Esophagus muscularis mucosa (tissue), 4 donors: ENCODE measurements around the gene NCK1. TPM values are rescaled to one million over a fixed set of nuclear protein-coding genes. Genes with fewer than 3 reads are reported as not detected.

ENCODE experiments used
- DNase-seq: peaks from one replicate; pipeline ENCODE4 v3.0.0-alpha.2; 2017; ENCODE audit errors: extremely low spot score
- H3K27ac ChIP-seq, 4 donors: fragments of 200-600 bp; sonication (generic); replicated peaks in 1 of 4; 1 replicate in 3 of 4; 2 replicates in 1 of 4; pipeline ENCODE4 v1.5.1; 2016 to 2019; ENCODE audit warnings: mild to moderate bottlenecking in 1 of 4
- H3K27me3 ChIP-seq, 4 donors: fragments of 200-600 bp; sonication (generic); one replicate each; pipeline versions ENCODE4 v1.5.1 to v1.6.0; 2016 to 2019
- H3K36me3 ChIP-seq, 4 donors: fragments of 200-600 bp; sonication (generic); one replicate each; pipeline ENCODE4 v1.5.1; 2016 to 2019
- H3K4me1 ChIP-seq, 4 donors: fragments of 200-600 bp; sonication (generic); one replicate each; pipeline ENCODE4 v1.5.1; 2016 to 2019
- H3K4me3 ChIP-seq, 4 donors: fragments of 200-600 bp; sonication (generic); 1 replicate in 2 of 4; 2 replicates in 2 of 4; pipeline ENCODE4 v1.5.1; 2016 to 2019; ENCODE audit warnings: mild to moderate bottlenecking in 4 of 4, moderate library complexity in 1 of 4
- H3K9me3 ChIP-seq, 4 donors: fragments of 200-600 bp; sonication (generic); 1 replicate in 3 of 4; 2 replicates in 1 of 4; pipeline ENCODE4 v1.5.1; 2016 to 2019
- CTCF ChIP-seq, 3 experiments: fragments of 200-600 bp in 2 of 3; fragments of 450-650 bp in 1 of 3; sonication (generic) in 2 of 3; IDR thresholded peaks; one replicate each; pipeline ENCODE4 v1.5.1; 2017 to 2019; ENCODE audit warnings: antibody characterized with exemption in 3 of 3, mild to moderate bottlenecking in 2 of 3, moderate library complexity in 1 of 3
- EP300 ChIP-seq: sonication (generic); formaldehyde crosslinking; IDR thresholded peaks from one replicate; pipeline ENCODE4 v1.6.1; 2017; ENCODE audit warnings: antibody characterized with exemption
- POLR2A ChIP-seq: fragments of 450-650 bp; IDR thresholded peaks from one replicate; pipeline ENCODE4 v1.6.1; 2017; ENCODE audit warnings: antibody characterized with exemption, moderate library complexity, mild to moderate bottlenecking, low read depth
- POLR2AphosphoS5 ChIP-seq, 2 donors: sonication (generic); formaldehyde crosslinking; IDR thresholded peaks; one replicate each; pipeline ENCODE4 v1.6.1; 2017; ENCODE audit warnings: antibody characterized with exemption in 2 of 2
- WGBS: methylation state at CpG from one replicate; pipeline ENCODE4 v1.1.5; 2018; 5-methylcytosine and 5-hydroxymethylcytosine counted together
- intact Hi-C: fragments of 100-400 bp; cut with DNase I; formaldehyde crosslinking; loops from one replicate; pipeline ENCODE4 v1.15.1; 2023
- total RNA-seq, 4 donors: library from RNA; depleted of rRNA; stranded (reverse); fragments of >200 nt; gene quantifications; one replicate each; pipeline versions ENCODE4 v1.1.0 to v1.2.1, GENCODE V29; 2016

The NCK1 gene
- total RNA-seq, 4 donors from 2014 or later: 28.9 to 54.0 (median 37.0) TPM

- intact Hi-C loops: no loop called here
- Histone ChIP-seq H3K9me3 (peaks cover 0 to 15% (median 11%) of the 10 kb centered on the region in 4 donors), H3K36me3 (no peaks in the 10 kb centered on the region), H3K4me1 (peaks cover 22 to 42% (median 35%) of the 10 kb centered on the region in 4 donors), H3K27ac (no peak overlapping the region), H3K27me3 (no peaks in the 10 kb centered on the region), H3K4me3 (no peak overlapping the region)
- WGBS: 89% methylated on average over 1 of the region's 1 CpG
- no peak for DNase-seq
- no peak for TF ChIP-seq CTCF (IDR thresholded peaks at IDR 0.05)
- no peak for TF ChIP-seq POLR2AphosphoS5 (IDR thresholded peaks at IDR 0.05)
- TF ChIP-seq EP300: no peak
- no peak for TF ChIP-seq POLR2A
These were observed 43.5 kb downstream of the NCK1 start for GRCh38 chr3:136905549-136905948.

DNA sequence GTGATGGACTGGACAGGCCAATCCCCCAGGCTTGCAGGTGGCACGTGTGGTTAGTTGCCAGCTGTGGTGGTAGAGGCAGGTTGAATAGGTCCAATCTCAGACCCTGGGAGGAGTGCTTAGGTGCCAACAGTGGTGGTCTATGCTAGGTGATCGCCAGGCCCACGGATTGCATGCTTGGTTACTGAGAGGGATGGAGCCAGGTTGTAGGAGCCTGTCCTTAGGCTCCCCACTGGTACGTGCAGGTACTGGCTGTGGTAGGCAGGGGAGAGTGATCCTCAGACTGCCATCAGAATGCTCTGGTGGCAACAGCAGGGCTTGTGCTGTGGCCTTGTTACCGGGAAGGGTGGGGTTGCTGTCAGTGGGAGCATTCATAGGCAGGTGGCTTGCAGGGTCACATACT lies 44.7 kb downstream of the NCK1 start:
- WGBS: 76% methylated on average over 3 of the region's 5 CpGs
- Histone ChIP-seq H3K9me3 (peaks cover 0 to 21% (median 14%) of the 10 kb centered on the region in 4 donors), H3K27ac (no peak overlapping the region), H3K4me1 (peaks cover 22 to 42% (median 34%) of the 10 kb centered on the region in 4 donors), H3K4me3 (no peak overlapping the region), H3K27me3 (no peaks in the 10 kb centered on the region), H3K36me3 (no peaks in the 10 kb centered on the region)
- TF ChIP-seq POLR2A: no peak
- no peak for TF ChIP-seq POLR2AphosphoS5 (IDR thresholded peaks at IDR 0.05)
- TF ChIP-seq CTCF (IDR thresholded peaks at IDR 0.05): no peak
- no peak for TF ChIP-seq EP300
- intact Hi-C loops: no loop called here
- DNase-seq: no peak

GRCh38 chr3:136908297-136908696 lies 46.3 kb downstream of the NCK1 start:
- H3K4me1 ChIP-seq: peaks cover 22 to 42% (median 34%) of the 10 kb centered on the region in 4 donors
- H3K4me3 ChIP-seq: no peak overlapping the region
- H3K27me3 ChIP-seq: no peaks in the 10 kb centered on the region
- TF ChIP-seq POLR2AphosphoS5 (IDR thresholded peaks at IDR 0.05): no peak
- no peak for TF ChIP-seq CTCF (IDR thresholded peaks at IDR 0.05)
- TF ChIP-seq EP300: no peak
- TF ChIP-seq POLR2A: no peak
- no peaks in the 10 kb centered on the region for H3K36me3 ChIP-seq
- no peak overlapping the region for H3K27ac ChIP-seq
- peaks cover 0 to 30% (median 21%) of the 10 kb centered on the region in 4 donors for H3K9me3 ChIP-seq
- 82% methylated on average over 2 of the region's 2 CpGs for WGBS
- intact Hi-C loops: no loop called here
- no peak for DNase-seq

- 40% methylated on average over 4 of the region's 4 CpGs for WGBS
- H3K4me1 ChIP-seq: peaks cover 22 to 42% (median 34%) of the 10 kb centered on the region in 4 donors
These were observed 47.2 kb downstream of the NCK1 start for GRCh38 chr3:136909187-136909586.

More at GRCh38 chr3:136909187-136909586, 47.2 kb downstream of the NCK1 start:
- DNase-seq: no peak
- intact Hi-C loops: no loop called here
- H3K27ac ChIP-seq: no peak overlapping the region
- H3K4me3 ChIP-seq: no peak overlapping the region
- TF ChIP-seq EP300 (no peak), POLR2A (no peak), POLR2AphosphoS5 (IDR thresholded peaks at IDR 0.05) (no peak), CTCF (IDR thresholded peaks at IDR 0.05) (no peak)
- no peaks in the 10 kb centered on the region for H3K27me3 ChIP-seq
- H3K36me3 ChIP-seq: no peaks in the 10 kb centered on the region
- H3K9me3 ChIP-seq: peaks cover 0 to 21% (median 14%) of the 10 kb centered on the region in 4 donors
